Measurements from ENCODE around the gene FRMD8. TPM values are rescaled to one million over a fixed set of nuclear protein-coding genes. Genes with fewer than 3 reads are reported as not detected.
A peak's percentile ranks its signal among the peaks of the same experiment; 100 is the strongest.

The FRMD8 gene
- total and polyA plus RNA-seq, 9 of the 15 experiments (the other 6 are each of a cell fraction or from before 2014, with no cell fraction given), result 4.5 to 54.5 (median 15.8) TPM

DNA sequence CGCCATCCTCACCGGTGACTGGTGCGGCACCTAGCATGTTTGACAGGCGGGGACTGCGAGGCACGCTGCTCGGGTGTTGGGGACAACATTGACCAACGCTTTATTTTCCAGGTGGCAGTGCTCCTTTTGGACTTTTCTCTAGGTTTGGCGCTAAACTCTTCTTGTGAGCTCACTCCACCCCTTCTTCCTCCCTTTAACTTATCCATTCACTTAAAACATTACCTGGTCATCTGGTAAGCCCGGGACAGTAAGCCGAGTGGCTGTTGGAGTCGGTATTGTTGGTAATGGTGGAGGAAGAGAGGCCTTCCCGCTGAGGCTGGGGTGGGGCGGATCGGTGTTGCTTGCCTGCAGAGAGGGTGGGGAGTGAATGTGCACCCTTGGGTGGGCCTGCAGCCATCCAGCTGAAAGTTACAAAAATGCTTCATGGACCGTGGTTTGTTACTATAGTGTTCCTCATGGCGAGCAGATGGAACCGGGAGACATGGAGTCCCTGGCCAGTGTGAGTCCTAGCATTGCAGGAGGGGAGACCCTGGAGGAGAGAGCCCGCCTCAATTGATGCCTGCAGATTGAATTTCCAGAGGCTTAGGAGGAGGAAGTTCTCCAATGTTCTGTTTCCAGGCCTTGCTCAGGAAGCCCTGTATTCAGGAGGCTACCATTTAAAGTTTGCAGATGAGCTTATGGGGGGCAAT, 37.2 kb downstream of the FRMD8 start (continued):
- 0 out of 2 replicates have a peak, but pooled peaks have one; percentile 10 for TF ChIP-seq IRF2 (CRISPR knock-in tag; IDR thresholded peaks at IDR 0.05)
- TF ChIP-seq ZNF644 (tag; IDR thresholded peaks at IDR 0.05; ENCODE audit: low read depth), result no peak
- TF ChIP-seq TBL1XR1 (IDR thresholded peaks at IDR 0.05; ENCODE audit: low read length in 2 of 2), result no peak
- TF ChIP-seq ZNF408 (CRISPR knock-in tag; IDR thresholded peaks at IDR 0.05; ENCODE audit: low read depth), result no peak
- no peak for TF ChIP-seq VEZF1 (CRISPR knock-in tag; IDR thresholded peaks at IDR 0.05)
- no peak for TF ChIP-seq MYC (IDR thresholded peaks at IDR 0.05; ENCODE audit: low read depth, low read length)
- no peak for TF ChIP-seq MYC (CRISPR knock-in tag; IDR thresholded peaks at IDR 0.05; ENCODE audit: borderline replicate concordance, low read depth)
- no peak for TF ChIP-seq MTF1 (CRISPR knock-in tag; IDR thresholded peaks at IDR 0.05; ENCODE audit: borderline replicate concordance)
- 0 out of 2 replicates have a peak, but pooled peaks have one; percentile 16 for TF ChIP-seq TGIF2 (CRISPR knock-in tag; IDR thresholded peaks at IDR 0.05)
- peak in 1 of 2 experiments; percentile 13; a peak in 1 of 4 replicates for TF ChIP-seq HDAC1 (IDR thresholded peaks at IDR 0.05)
- TF ChIP-seq SMAD2 (IDR thresholded peaks at IDR 0.05; ENCODE audit: low read depth, low read length), result no peak
- TF ChIP-seq NONO (IDR thresholded peaks at IDR 0.05; ENCODE audit: low read depth in 2 of 2, low read length in 1 of 2), result 0 out of 4 replicates have a peak, but pooled peaks of 1 of the 2 experiments have one; percentile 21
- TF ChIP-seq CAMTA2 (CRISPR knock-in tag; conservative IDR thresholded peaks at IDR 0.05), result no peak
- TF ChIP-seq, protein P1, sequence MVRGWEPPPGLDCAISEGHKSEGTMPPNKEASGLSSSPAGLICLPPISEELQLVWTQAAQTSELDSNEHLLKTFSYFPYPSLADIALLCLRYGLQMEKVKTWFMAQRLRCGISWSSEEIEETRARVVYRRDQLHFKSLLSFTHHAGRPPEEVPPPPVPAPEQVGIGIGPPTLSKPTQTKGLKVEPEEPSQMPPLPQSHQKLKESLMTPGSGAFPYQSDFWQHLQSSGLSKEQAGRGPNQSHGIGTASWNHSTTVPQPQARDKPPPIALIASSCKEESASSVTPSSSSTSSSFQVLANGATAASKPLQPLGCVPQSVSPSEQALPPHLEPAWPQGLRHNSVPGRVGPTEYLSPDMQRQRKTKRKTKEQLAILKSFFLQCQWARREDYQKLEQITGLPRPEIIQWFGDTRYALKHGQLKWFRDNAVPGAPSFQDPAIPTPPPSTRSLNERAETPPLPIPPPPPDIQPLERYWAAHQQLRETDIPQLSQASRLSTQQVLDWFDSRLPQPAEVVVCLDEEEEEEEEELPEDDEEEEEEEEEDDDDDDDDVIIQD (CRISPR knock-in tag; IDR thresholded peaks at IDR 0.05), result no peak
- TF ChIP-seq ZNF668 (CRISPR knock-in tag; IDR thresholded peaks at IDR 0.05), result no peak
- no peak for TF ChIP-seq FOXK2 (conservative IDR thresholded peaks at IDR 0.05 in 1 of 2, IDR thresholded peaks at IDR 0.05 in 1 of 2; ENCODE audit: low read depth in 2 of 2)
- TF ChIP-seq PHF20 (IDR thresholded peaks at IDR 0.05; ENCODE audit: partially characterized antibody), result peak; percentile 5
- TF ChIP-seq, protein P2, sequence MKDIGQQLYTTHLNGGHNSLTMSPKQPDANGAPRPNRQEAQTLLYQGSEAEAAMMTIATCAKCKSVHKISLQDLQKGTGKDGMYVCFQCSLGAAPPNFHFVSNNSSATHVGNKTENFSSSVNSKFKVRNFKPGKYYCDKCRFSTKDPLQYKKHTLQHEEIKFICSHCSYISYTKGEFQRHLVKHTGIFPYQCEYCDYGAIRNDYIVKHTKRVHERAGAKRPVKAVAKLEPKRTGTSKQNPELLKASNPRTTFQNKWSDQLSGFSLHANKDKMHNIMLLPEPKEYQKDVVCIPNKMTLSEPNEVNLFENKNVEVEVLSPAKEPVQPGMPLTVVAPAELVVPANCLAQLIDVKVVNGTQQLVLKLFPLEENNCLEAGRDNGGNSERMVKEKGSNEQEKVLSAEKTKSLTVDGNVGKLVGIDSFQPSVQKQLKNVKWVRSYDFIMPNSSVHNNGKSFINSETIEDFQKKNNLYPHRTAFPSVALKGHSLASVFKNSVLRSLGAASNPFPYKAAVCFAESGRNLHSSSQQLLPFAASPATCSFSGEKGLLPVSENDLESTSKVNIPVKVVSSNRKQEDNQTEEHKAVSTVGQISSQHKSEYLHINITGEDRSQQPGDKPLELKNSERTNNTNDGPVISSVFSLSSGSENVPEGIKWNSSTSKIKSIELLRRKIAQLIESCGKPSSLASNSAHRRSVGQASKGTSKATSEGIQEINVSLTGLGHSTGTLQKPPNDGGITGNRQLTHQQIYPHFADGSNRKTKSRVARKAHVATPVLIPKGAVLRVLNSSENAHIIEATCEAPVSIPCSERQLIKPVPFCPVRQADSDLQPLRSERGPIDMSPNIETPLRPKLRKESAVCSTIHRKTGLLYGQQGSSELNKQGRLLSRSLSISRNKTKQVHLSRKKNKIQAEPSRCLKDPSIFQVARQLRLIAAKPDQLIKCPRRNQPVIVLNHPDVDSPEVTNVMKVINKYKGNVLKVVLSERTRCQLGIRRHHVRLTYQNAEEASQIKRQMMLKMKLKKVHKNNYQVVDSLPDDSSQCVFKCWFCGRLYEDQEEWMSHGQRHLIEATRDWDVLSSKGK (CRISPR knock-in tag; IDR thresholded peaks at IDR 0.05), result no peak

All from K562 (cell line).